ENCODE data around the gene DSCAML1.

Gene DSCAML1

DNA sequence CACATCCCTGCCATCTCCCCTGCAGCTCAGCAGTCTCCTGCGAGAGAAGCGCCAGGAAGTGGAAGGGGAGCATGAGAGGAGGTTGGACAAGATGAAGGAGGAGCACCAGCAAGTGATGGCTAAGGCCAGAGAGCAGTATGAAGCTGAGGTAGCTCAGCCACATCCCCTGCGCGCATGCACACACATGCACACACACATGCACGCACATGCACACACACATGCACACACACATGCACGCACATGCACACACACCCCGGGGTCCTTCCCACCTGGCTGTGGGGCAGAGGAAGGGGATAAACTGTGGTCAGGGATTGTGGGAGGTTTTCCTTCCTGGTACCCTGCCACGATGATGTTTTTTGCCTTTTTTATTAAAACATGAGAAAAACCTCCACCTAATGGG lies 404.0 kb downstream of the DSCAML1 start:
- no peak for DNase-seq

DNA sequence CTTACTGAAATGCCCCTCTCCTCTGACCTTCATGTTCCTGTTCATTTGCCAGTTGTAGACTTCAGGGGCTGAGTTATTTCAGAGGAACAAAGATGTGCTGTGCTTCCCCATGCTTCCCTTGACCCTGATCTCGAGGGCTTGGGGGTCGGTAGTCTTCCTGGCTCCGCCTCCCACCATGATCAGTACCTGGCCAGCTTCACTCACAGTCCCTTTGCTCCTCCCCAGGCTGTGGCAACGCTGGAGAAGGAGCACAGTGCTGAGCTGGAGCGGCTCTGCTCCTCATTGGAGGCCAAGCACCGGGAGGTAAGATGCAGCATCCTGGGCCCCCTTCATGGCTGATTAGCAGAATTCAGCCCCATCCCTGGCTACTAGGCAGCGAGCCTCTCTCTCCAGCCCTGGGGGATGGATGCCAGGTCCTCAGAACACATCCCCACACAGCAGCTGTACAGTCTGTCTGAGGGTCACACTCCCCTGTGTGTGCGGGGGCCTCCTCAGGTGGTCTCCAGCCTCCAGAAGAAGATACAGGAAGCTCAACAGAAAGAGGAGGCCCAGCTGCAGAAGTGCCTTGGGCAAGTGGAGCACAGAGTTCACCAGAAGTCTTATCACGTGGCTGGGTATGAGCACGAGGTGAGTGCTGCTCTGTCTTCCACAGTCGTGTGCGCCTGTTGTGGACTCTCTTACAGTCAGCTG lies 404.9 kb downstream of the DSCAML1 start:
- DNase-seq: no peak

DNA sequence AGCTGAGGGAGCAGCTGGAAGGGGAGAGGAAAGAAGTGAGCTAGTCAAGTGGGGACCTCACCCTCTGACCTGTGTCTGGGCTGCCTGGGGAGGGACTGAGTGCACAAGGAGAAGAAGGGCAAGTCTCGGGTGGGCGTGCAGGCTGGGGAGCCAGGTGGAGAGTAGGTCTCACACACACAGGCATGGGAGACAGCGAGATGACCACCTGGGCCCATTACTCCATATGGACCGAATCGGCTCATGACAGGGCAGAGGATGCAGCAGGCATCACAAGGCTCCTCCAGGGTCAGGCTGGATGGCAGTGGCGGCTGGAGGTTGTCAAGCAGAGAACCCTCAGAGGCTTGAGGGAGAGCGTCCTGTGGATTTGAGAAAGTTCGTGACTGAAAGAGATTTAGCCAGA lies 405.8 kb downstream of the DSCAML1 start:
- no peak for DNase-seq

DNA sequence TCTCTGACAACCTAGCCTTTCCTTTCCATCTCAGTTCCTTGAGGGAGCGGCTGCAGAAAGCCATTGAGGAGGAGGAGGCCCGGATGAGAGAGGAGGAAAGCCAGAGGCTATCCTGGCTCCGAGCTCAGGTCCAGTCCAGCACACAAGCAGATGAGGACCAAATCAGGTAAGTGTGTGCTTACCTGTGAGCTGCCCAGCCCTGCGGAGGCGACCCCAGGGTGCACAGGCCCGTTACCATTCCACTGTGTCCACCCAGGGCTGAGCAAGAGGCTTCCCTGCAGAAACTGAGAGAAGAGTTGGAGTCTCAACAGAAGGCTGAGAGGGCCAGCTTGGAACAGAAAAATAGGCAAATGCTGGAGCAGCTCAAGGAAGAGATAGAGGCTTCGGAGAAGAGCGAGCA lies 406.3 kb downstream of the DSCAML1 start:
- no peak for DNase-seq

DNA sequence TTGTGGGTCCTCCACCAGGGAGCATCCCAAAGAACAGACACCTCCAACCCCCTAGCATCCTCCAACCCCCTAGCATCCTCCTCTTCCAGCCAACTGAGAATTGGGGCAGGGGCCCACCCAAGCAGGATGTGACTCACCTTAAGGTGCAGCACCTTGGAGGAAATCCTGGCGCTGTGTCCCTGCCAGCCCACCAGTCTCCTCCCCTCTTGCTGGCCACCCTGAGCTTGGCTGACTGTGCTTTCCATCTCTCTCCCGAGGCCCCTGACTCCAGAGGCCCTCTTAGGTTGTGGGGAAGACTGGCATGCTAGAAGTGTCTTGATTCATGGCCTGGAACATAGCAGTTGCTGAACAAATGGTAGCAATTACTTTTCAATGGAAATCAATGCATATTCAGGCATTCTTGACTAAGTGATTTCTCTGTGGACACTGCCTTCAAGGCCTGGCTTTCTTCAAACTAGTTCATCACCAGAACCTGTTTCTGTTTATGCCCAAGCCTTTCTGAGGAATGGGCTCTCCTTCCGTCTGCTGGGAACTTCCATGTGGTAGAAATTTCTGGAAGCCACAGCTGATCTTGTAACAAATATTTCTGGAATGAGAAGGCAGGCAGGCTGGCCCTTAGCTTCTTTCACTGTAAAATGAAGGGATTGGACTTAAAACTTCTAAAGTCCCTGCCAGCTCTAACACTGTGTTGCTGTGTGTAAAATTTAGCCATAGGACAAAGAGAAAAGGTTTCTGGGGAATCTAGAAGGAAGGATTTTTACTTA lies 408.8 kb downstream of the DSCAML1 start:
- DNase-seq: no peak

DNA sequence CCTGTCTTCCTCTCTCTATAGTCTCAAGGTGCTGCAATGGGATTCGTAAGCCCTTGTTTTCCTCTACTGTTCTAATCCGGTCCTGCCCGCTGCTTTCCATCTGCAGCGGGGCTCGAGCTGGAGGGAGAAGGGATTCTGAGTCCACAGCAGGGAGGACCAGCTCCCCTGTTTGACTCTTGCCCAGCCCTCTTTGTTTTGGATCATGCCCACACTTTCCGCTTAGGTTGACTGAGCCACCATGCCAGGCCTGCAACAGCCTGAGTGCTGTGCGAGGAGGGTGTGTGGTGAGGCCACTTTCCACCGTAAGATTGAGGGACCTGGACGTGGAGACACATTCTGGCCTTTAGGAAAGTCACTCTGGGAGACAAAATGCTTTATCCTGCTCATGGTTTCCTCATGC lies 411.1 kb downstream of the DSCAML1 start:
- DNase-seq: no peak

DNA sequence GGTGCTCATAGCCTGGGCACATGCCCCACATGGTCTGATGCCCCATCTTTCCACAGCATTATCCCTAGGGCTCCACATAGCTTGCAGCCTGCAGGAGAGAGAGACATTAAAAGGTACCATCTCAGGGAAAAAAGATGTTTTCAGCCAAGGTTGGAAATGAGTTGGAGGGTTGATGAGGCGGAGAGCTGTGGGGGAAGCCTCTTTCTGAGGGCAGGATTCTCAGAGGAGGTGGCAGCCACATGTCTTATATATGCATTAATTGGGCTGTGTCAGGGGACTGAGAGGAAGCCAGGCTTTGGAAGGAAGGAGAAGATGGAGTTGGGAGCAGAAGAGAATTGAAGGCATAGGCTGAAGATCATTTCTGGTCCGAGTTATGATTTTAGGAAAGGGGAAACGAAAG lies 411.5 kb downstream of the DSCAML1 start:
- DNase-seq: no peak

DNA sequence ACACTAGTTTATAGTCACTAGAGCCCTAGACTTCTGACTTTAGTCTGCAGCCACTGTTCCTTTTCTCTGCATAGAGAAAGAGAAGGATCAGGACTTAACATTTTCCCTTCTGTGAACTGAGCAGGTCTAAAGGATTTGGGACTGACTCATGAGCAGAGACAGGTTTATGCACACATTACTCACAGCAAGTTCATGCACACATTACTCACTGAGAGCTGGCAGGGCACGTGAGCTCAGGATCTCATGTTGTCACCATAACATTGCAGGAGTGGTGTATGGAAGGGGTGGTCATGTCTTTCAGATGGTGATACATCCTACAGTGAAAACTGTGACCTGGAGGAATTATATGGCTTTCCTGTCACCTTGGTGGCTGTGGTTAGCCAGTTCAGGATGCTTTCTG lies 413.0 kb downstream of the DSCAML1 start:
- DNase-seq: no peak

DNA sequence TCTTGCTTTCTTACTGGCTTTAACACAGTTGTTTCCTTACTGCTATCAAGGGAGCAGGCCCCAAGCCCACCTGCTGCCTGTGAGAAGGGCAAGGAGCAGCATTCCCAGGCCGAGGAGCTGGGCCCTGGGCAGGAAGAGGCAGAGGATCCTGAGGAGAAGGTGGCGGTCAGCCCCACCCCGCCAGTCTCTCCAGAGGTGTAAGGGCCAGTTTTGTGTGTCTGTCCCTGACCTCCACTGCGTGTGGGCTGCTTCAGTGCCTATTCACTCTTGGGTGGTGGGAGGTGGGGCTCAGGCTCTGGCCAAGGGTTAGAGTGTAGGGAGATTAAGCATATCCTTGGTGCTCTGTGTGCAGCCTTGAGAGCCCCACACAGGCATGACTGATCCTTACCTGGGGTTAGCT lies 414.3 kb downstream of the DSCAML1 start:
- no peak for DNase-seq

DNA sequence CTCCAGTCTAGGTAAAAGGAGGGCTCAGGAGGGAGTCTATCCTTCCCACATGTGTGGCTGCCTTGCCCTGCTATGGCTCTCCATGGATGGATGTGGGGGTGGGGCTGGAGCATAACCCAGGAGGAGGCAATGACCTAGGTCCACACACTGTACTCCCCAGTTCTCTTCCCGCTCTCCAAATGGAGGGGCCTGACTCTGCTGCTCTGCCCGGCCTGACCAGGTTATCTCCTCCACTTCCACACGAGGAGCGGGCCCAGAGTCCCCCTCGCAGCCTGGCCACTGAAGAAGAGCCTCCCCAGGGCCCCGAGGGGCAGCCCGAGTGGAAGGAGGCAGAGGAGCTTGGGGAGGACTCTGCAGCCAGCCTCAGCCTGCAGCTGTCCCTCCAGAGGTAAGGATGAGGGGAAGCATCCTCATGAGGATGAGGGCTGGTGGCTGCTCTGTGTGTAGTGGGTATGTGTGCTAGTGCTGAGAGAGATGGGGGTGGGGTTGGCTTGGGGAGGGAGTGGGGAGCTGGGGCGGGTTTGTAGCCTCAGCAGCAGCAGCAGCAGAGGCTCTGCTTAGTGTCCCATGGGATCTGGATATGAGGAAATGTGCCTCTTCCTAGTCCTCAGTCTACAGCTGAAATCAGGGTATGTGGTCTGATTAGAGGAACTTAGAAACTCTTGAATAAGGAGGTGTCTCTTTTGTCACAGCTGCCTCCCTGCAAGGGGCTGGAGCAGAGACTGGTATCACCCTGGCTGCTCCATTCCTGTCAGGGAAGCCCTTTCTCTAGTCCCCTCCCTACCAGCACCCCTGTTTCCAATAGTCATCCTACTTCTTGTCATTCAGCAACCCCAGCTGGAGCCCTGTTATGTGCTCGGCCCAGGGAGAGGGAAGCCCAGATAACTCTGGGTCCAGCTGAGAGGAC lies 415.3 kb downstream of the DSCAML1 start:
- no peak for DNase-seq

DNA sequence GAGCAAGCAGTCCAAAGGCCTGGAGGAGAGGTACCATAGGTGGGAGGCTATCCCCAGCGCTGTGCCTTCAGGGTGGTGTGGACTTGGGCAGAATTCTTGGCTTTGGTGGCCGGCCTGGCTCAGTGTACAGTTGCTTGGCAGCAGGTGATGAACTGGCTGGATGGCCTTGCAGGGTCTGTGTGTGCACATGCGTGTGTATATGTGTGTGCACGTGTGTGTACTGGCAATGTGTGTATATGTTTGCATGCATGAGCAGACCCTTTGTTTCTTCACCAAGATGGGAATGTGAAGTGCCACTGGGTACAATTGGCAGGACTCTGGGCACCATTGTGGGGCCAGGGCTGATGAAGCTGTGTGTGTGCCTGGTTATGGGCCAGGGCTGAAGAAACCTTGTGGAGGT lies 416.3 kb downstream of the DSCAML1 start:
- no peak for DNase-seq

DNA sequence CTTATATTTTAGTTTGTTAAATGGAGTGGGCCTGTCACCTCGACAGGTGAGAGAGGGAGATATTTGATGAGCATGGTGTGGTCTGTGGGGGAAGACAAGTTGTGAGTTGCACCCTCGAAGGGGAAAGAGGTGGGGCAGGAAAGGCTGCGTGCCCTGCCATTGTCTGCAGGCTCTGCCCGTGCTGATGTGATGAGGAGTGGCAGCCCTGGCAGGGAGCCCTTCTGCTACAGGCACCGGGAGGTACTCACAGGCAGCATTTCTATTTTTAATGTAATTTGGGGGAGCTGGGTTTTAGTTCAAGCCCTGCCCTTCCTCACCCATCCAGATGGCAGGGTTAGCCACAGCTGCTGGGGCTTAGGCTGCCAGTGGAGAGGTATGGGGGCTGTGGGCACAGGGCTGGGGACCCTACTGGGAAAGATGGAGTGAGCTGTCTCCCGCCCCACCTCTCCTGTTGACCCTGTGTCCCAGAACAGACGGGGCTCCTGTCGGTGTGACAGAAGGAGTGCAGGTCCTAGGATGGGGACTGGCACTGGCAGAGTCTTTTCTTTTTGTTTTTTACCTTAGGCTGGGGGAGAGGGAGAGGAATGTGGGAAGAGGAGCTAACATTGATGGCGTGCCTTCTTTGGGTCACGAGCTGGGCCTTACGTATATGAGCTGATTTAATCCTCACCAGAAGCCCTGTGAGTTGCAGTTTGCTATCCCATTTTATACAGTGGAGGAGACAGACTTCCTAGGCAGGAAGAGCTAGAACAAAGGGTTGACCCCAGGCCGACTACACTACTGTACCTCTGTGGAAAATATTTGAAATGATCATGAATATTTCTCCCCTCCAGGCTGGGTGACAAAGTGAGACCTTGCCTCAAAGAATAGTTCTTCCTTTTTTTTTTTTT lies 417.8 kb downstream of the DSCAML1 start:
- no peak for DNase-seq

Measured in anterior cingulate cortex (tissue), 58 donors.